Sciatic nerve (tissue), 2 donors: ENCODE data around the gene STRIP2. TPM values are rescaled to one million over a fixed set of nuclear protein-coding genes. Genes with fewer than 3 reads are reported as not detected.
"Not testable (repeated sequence)": the region's sequence is repeated elsewhere in the genome, so short reads cannot be mapped to it uniquely, and the experiment has no call there.

ENCODE experiments used
- ATAC-seq: fragments of 200-7000 bp; cut with Tn5 transposase; one replicate; pipeline ENCODE4 v1.9.1; 2020; ENCODE audit warnings: mild to moderate bottlenecking, moderate library complexity
- DNase-seq: peaks from one replicate; pipeline ENCODE4 v3.0.0-alpha.2; 2020; ENCODE audit warnings: low spot score
- intact Hi-C: fragments of 100-400 bp; cut with DNase I; formaldehyde crosslinking; loops from one replicate; pipeline ENCODE4 v1.14.2; 2022
- total RNA-seq: library from RNA; stranded (reverse); fragmentation: NEBNext Ultra II Directional; extraction: Animal tissue kit (Norgen Biotek cat#: 25700); gene quantifications from one replicate; pipeline ENCODE4 v1.2.1, GENCODE V29; 2021
- donor health status: DM: no; HTN: no; CAD: no.
- donor health status: DM: no; HTN: no; CAD: no.

STRIP2 gene
- total RNA-seq, 1 donor from 2014 or later, result 0.62 TPM

DNA sequence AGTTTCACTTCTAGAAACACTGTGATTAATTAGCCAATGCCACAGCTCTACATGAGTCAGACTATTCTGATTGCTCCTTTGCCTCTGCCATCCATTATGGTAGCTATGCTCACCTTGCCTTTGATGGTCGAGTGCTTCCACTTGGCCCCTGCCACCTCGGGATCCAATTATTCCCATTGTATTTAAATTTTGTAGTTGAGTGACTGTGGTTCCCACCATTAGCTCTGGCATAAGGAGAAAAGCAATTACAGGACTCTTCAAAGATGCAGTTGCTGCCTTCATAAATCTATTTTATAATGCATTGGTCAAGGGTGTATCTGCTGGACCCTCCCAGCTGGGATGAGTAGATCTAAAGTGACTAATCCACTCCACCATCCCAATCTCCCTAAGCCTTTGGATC is 14.4 kb downstream of the STRIP2 start:
- ATAC-seq, intact Hi-C loops, DNase-seq: not testable (repeated sequence)

DNA sequence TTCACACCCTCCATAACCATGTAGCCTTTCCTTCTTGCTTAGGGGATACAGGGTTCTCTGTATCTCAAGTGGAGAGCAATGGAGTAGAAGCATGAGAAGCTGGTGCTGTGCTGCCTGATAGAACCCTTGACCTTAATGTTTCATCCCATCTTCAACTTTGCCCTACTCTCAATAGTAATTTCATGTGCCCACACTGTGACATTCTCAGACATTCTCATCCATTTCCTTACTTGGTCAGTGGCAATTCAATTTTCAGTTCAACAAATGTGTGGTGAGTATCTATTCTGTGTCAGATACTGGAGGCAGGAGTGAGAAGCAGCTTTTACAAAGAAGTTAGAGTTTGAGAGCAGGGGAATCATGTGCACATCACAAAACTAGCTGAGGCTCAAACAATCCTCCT is 16.1 kb downstream of the STRIP2 start:
- intact Hi-C loops, result no loop called here
- DNase-seq, result no peak
- no peak for ATAC-seq

DNA sequence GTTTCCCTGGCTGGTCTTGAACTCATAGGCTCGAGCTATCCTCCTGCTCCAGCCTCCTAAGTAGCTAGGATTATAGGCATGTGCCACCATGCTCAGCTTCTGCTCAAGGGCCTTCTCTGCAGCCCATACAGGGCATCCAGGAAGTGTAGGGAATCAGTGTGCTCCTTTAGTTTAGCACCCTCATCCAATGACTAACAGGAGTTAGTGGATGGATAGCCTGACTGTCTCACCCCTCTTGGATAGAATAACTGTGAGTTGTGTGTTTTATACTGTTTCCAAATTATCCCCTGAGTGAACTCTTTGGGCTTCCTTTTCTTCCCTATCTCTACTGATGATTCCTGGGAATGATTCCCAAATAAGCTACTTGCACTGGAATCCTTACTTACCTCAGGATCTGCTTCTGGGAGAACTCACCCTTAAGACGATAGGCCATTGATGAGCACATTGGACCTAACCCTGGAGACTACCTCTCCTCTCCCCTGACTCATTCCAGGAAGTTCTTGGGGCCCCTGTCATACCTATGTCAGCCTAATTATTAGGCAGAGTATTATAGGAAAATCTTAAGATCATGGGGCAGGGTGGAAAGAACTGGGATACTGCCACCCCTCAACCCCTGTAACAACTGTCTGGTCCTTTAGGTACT is 18.5 kb downstream of the STRIP2 start:
- intact Hi-C loops, result no loop called here
- DNase-seq (no peak), ATAC-seq (no peak)

DNA sequence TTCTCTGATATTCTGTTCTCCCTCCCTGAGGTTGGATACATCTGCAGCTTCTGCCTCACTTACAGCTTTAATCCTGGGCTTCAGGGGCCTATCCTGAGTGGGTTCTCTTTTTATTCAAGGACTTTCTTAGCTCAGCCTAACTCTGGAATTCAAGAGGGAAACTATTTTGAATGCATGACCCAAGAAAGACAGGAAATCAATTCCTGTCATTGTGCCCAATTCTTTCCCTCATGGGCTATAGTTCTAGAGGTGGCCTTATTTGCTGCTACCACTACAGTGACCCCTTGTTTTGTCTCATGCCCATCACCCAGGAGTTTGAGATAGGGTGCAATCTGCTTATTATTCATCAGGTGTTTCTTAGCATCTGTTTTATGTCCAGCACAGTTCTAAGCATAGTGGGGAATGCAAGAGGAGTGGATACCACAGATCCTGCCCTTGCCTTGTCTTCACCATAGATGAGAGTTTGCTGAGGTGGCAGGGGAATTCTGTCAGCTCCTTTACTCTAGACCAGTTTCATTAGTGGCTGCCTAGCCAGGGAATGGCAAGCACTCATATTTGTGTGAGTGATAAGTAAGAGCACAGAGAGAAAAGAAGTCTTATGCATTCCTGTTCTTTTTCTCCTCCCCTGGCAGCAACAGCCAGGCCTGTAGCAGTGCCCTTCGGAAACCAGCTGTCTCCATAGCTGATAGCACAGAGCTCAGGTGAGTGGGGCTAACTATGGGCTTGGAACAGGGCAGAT is 19.4 kb downstream of the STRIP2 start:
- no peak for ATAC-seq
- no peak for DNase-seq
- intact Hi-C loops, result no loop called here

DNA sequence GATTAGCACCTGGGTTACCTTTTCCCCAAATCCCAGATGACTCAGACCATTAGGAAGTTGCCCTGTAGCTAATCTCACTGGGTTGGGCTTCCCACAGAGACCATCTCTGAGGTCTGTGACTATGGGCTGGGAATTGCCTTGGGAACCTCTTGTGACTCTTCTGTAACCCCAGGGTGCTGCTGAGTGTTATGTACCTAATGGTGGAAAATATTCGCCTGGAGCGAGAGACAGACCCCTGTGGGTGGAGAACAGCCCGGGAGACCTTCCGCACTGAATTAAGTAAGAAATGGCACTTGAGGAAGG is 20.0 kb downstream of the STRIP2 start:
- DNase-seq, result no peak
- ATAC-seq, result no peak
- intact Hi-C loops, result no loop called here

DNA sequence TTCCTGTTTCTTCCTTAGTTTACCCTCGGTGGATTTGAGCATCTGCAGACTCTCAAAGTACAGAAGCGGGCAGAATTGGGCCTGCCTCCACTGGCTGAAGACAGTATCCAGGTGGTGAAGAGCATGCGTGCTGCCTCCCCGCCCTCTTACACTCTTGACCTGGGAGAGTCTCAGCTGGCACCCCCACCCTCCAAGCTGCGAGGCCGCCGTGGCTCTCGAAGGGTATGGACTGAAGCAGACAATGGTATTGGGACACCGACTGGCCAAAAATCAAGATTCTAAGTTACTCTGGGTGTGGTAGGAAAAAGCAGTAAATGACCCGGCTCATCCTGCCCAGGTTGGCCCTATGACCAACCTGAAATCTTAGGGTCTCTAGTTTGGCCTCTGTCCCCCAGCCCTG is 22.2 kb downstream of the STRIP2 start:
- ATAC-seq, result no peak
- DNase-seq, result no peak
- intact Hi-C loops, result no loop called here

DNA sequence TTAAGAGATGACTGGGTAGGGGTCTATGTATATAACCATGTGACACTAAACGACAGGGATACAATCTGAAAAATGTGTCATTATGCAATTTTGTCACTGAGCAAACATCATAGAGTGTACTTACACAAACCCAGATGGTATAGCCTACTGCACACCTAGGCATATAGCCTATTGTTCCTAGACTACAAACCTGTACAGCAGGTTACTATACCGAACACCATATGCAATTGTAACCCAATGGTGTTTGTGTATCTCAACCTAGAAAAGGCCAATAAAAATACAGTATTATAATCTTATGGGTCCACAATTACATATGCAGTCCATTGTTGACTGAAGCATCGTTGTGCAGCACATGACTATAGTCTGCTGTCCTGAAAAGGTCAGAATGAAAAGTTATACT is 22.9 kb downstream of the STRIP2 start:
- intact Hi-C loops, result no loop called here
- DNase-seq, result no peak
- no peak for ATAC-seq

DNA sequence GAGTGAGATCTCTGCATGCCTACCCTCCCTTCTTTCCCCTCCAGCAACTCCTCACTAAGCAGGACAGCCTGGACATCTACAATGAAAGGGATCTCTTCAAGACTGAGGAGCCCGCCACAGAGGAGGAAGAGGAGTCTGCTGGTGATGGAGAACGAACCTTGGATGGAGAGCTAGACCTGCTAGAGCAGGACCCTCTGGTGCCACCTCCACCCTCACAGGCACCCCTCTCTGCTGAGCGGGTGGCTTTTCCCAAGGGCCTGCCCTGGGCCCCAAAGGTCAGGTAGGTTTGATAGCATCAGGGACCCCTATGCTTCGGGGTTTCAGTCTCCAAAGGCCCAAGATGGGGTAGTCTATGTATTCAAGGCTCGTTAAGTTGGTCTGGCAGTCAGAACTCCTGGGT is 23.9 kb downstream of the STRIP2 start:
- DNase-seq (no peak), ATAC-seq (no peak)
- intact Hi-C loops, result no loop called here

DNA sequence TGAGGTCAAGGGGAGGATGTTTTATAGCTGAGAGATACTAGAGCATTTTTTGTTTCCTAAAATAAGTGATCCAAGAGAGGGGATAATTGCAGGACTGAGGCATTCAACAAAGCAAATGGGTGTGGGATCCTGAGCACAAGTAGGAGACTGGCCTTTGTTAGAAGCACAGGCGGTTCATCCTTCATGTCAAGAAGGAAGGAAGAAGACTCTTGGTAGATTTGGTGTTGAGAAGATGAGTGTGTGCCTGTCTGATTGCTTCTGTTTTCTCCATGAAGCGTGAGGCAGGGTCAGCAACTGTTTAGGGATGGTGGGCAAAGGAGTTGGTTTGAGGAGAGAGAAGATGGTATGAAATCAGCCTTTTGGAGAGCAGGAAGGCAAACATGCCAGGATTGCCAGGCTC is 27.6 kb downstream of the STRIP2 start:
- DNase-seq, result no peak
- ATAC-seq, result no peak
- intact Hi-C loops, result loop anchor here (10.0 kb wide), 1 partner anchor 247 kb away; no protein-coding TSS in a partner anchor

DNA sequence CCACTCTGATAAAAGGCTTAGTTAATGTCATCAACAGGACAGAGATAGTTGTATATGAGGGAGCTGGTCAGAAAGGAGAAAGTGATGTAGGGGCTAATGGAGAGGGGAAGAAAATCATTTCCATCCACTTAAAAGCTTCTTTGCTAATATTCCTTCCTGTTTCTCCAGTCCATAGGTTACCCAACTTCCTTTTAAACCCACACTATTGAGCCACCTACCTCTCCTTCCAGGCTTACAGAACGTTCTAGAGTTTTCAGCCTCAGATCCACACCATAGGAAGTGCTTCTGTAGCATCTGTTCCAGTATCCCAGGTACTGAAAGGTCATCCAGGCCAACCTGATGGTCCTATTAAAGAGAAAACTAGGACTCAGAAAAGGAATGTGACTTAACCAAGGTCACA is 28.2 kb downstream of the STRIP2 start:
- ATAC-seq (no peak), DNase-seq (no peak)
- intact Hi-C loops, result loop anchor here (10.0 kb wide), 1 partner anchor 248 kb away; no protein-coding TSS in a partner anchor

DNA sequence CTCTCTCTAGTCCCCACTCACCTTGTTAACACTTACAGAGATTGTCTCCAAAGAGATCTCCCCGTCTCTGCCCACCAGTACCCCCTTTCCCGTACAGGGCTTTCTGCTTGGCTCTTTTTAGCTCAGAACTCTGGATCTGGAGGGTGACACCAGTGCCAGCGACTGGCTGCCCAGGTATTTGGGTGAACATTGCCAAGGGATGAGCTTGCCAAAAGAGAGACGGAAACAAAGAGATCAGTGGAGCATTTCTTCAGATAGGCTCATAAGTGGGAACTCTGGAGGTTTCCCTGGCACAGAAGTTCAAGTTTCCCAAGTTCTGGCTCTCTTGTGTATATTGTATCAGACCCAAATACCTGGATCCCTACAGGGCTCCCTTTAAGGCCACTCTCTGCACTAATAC is 30.0 kb downstream of the STRIP2 start:
- DNase-seq (no peak), ATAC-seq (no peak)
- intact Hi-C loops, result loop anchor here (10.0 kb wide), 1 partner anchor 249 kb away; no protein-coding TSS in a partner anchor

DNA sequence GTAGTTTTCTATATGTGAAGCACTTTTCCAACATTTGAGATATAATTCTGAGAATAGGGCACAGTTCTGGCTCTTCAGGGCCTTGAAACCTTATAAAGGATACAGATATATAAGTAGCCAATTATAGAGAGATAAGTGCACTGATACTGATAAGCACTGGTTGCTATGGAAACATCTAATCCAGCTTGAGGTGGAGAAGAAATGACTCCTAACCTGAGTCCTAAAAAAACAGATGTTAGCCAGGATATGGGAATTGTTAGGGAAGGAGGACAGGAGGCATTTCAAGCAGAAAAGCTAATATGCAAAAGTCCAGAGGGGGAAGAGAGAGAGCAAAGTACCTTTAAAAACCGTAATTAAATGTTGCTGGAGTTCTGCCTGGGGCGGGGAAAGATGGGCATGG is 30.8 kb downstream of the STRIP2 start:
- intact Hi-C loops, result loop anchor here (10.0 kb wide), 1 partner anchor 250 kb away; no protein-coding TSS in a partner anchor
- no peak for ATAC-seq
- DNase-seq, result no peak

DNA sequence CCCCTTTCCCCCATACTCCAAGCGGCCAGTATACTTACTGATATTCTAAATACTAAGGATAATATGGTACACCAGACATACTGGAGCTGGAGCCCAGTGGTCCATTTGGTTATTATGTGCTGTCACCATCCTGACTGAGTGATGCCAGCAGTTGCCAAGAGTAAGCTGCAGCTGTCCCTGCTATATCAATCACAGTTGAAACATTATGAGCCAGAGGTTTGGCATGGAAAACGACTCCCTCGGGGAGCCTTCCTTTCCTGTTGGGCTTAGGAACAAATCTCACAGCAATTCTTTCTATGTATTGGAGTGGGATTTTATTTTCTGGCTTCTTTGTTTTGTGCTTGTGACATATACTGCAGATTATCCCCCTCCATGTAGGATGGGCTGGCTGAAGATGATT is 32.6 kb downstream of the STRIP2 start:
- no peak for ATAC-seq
- intact Hi-C loops, result loop anchor here (10.0 kb wide), 1 partner anchor 252 kb away; no protein-coding TSS in a partner anchor
- no peak for DNase-seq

DNA sequence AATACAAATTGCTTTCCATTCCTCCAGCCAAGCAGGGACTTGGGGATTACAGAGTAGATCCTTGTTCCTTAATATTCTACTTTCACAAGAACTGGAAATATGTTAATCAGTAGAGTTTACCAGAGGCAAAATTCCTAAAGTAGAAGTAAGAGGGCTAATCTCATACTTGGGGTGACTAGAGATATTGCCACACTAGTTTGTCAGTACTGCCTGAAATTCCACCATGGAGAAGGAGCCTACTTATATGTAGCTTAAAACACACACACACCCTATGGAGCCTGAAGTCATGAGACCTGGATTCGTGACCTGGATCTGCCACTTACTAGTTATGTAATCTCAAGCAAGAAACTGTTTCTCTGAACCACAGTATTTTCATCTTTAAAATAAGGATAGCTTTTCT is 33.9 kb downstream of the STRIP2 start:
- intact Hi-C loops, result loop anchor here (10.0 kb wide), 1 partner anchor 253 kb away; no protein-coding TSS in a partner anchor
- DNase-seq, result no peak
- no peak for ATAC-seq

DNA sequence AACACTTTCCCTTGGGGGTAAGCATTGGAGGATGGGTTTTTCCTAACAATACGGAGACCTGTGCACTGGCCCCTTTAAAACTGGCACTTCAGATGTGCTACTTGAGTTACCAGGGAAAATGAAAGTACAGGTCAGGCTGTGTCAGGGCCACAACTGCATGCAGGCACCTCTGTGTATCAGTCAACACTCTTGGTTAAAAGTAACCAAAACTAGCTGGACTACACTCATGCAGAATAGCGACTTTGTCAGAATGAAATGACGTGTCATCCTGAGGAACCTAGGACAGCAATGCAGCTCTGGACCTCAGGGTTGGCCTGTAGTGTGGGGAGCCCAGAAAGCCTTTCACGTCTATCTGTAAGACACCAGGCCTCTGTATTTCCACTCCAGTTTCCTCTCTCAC is 34.3 kb downstream of the STRIP2 start:
- ATAC-seq, result no peak
- intact Hi-C loops, result loop anchor here (10.0 kb wide), 1 partner anchor 254 kb away; no protein-coding TSS in a partner anchor

DNA sequence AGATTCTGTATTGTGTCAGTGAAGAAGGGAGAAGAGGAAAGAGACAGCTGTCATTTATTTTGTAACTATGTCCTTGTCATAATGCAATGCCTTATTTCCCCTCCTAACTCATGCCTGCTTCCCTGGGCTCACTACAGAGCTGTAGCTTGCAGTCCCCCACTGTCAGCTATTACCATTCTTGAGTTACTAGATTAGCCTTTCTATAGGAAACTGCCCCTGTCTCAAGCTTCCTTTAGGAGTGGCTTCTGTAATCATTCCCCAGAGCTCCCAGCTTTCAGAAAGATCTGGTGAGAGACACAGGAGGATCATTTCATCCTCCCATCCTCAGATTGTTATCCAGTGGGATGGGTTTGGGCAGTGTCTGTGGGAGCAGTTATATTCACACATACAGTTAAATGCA is 35.7 kb downstream of the STRIP2 start:
- DNase-seq, result no peak
- no peak for ATAC-seq
- intact Hi-C loops, result loop anchor here (10.0 kb wide), 2 partner anchors 105 to 255 kb away; no protein-coding TSS in a partner anchor

More for the DNA sequence above, 34.3 kb downstream of the STRIP2 start:
- no peak for DNase-seq

DNA sequence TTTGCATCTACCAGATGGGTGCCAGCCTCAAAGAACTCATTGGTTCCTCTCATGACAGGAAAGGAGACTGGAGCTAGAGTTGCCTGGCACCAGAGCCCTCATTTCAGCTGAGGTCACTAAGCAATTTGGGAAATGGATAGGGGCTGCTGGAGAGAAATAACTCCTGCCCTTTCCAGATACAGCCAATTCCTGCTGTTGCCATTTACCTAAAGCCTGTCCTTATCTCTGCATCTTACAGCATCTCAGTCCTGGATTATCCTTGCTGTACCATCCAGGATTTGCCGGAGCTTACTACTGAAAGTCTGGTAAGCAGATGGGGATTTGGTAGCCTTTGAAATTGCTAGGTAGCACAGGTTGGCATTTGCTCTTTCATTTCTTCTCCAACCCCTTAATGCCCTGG is 36.2 kb downstream of the STRIP2 start:
- ATAC-seq (no peak), DNase-seq (no peak)
- intact Hi-C loops, result loop anchor here (10.0 kb wide), 1 partner anchor 106 kb away; no protein-coding TSS in a partner anchor

DNA sequence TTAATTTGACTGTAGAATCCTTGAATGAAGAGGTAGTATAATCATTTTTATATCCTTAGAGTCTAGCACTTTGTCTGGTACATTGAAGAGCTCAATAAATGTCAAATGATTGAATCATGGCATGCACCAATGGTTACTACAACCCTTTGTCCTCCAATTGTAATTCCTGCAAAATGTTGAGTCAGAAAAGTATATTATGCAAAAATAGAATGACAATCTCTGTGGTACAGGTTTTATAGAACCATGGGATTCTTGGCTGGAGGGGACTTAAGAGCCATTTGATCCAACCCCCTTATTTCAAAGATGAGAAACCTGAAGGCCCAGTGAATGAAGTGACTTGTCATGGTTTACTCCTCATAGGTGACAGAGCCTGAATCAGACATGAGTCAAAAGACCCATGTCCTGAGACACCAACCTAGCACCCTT is 37.2 kb downstream of the STRIP2 start:
- intact Hi-C loops, result loop anchor here (10.0 kb wide), 1 partner anchor 107 kb away; no protein-coding TSS in a partner anchor
- ATAC-seq, result no peak

DNA sequence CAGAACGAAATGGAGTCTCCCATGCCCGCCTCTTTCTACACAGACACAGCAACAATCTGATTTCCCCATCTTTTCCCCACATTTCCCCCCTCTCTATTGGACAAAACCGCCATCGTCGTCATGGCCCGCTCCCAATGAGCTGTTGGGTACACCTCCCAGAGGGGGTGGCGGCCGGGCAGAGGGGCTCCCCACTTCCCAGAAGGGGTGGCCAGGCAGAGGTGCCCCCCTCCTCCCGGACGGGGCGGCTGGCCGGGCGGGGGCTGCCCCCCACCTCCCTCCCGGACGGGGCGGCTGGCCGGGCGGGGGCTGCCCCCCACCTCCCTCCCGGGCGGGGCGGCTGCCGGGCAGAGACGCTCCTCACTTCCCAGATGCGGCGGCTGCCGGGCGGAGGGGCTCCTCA is 41.7 kb downstream of the STRIP2 start:
- DNase-seq, ATAC-seq: not testable (repeated sequence)
- intact Hi-C loops, result loop anchor here (10.0 kb wide), 1 partner anchor 111 kb away; no protein-coding TSS in a partner anchor

More for the DNA sequence above, 37.2 kb downstream of the STRIP2 start:
- DNase-seq, result no peak

DNA sequence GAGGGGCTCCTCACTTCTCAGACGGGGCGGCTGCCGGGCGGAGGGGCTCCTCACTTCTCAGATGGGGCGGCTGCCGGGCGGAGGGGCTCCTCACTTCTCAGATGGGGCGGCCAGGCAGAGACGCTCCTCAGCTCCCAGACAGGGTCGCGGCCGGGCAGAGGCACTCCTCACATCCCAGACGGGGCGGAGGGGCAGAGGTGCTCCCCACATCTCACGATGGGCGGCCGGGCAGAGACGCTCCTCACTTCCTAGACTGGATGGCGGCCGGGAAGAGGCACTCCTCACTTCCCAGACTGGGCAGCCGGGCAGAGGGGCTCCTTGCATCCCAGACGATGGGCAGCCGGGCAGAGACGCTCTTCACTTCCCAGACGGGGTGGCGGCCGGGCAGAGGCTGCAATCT is 42.2 kb downstream of the STRIP2 start:
- intact Hi-C loops, result loop anchor here (10.0 kb wide), 1 partner anchor 112 kb away; no protein-coding TSS in a partner anchor
- not testable (repeated sequence) for ATAC-seq

More for the DNA sequence above, 42.2 kb downstream of the STRIP2 start:
- not testable (repeated sequence) for DNase-seq
